NAMALWA (cell line): ENCODE data around the gene CPLANE2.
"Not testable (repeated sequence)": the region's sequence is repeated elsewhere in the genome, so short reads cannot be mapped to it uniquely, and the experiment has no call there.

Source experiments
- DNase-seq: peaks from one replicate; pipeline ENCODE4 v3.0.0-alpha.2; 2015; ENCODE audit warnings: low spot score

Gene CPLANE2

GRCh38 chr1:16248603-16249516 lies 11.9 kb upstream of the CPLANE2 start:
- peak; percentile 84 for DNase-seq

DNA sequence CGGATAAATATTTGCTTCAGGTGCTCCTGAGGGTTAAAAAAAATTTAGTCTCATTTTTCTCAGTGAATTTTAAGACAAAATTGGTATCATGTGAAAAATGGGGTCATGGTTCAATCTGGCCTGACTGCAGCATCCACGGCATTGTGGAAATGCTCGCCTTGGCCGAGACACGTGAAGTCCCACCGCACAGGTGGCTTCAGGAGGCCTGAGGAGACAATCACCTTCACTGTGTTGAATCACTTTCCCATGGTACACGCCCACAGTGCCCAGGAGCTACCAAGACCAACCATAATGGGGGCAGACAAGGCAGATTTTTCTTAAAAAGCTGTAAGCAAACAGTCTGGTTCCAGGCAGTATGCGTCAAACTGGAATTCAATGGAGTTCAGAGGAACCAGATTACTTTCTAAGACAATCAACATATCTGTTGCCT lies 11.0 kb upstream of the CPLANE2 start:
- no peak for DNase-seq

DNA sequence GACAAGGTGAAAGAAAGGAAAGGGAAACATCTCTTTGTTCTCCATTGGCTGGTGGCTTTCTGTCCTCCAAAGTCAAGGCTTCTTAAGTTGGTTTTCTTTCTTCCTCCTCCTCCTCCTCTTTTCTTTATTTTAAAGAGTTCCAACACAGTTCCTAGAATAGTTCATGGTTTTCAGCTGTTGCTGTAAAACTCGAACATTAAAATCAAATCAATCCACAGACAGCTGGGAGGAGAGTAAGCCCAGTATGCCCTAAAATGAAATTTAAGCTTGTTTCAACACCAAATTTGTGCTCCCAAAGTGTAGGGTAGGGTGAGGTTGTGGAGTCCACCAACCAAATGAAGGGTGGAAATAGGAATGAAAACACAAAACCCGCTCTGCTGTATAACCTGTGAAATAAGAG lies 10.5 kb upstream of the CPLANE2 start:
- no peak for DNase-seq

DNA sequence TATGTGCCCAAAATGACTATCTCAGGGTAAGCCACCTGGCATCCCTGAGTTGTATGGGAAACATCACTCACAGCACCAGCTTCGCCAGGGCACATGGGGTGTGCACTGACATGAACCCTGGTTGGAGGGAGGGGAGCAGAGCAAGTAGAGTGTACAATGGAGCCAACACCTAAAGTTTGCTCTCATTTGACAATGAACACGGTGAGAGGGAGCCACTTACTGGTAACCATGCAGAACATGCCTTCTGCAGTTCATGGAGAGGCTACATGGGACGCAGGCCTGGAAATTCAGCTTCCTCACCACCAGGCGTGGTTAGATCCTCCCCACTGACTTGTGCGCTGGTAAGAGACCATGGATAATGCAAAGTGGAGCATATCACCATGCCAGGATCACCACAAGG lies 10.0 kb upstream of the CPLANE2 start:
- DNase-seq = no peak

DNA sequence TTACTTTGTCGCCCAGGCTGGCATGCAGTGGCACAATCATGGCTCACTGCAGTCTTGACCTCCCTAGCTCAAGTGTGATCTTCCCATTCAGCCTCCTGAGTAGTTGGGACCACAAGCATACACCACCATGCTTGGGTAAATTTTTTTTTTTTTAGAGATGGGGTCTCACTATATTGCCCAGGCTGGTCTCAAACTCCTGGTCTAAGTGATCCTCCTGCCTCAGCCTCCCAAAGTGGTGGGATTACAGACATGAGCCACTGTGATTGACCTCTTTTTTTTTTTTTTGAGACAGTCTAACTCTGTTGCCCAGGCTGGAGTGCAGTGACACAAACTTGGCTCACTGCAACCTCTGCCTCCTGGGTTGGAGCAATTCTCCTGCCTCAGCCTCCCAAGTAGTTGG lies 9.3 kb upstream of the CPLANE2 start:
- DNase-seq = not testable (repeated sequence)

DNA sequence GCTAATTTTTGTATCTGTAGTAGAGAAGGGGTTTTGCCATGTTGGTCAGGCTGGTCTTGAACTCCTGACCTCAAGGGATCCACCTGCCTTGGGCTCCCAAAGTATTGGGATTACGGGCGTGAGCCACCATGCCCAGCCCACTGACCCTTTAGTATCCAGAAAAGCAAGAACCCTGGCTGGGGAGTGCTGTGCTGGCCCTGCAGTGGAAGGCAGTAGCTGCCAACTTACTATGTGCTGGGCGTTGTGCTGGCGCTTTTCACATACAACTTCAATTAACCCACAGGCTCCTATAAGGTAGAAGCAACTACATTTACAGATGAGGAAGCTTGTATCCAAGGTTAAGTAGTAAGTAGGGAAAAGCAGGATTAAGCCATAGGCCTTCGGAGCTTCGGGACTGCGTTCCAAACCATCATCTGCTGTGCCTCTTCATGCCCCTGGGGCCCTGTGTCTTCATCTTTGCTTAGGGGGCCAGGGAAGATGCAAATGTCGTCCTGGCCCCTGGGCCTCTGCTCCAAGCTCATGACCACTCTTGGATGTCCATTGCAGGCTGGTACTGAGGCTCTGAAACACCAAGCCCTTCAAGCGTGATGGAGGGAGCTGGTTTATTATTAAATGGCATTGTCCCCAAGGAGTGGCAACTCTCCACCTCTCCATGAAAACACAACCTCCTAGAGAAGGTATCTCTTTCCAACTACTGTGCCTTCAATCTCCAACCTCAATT lies 8.7 kb upstream of the CPLANE2 start:
- DNase-seq = no peak

- no peak for DNase-seq
Measured at GRCh38 chr1:16244650-16245285, 7.8 kb upstream of the CPLANE2 start.

DNA sequence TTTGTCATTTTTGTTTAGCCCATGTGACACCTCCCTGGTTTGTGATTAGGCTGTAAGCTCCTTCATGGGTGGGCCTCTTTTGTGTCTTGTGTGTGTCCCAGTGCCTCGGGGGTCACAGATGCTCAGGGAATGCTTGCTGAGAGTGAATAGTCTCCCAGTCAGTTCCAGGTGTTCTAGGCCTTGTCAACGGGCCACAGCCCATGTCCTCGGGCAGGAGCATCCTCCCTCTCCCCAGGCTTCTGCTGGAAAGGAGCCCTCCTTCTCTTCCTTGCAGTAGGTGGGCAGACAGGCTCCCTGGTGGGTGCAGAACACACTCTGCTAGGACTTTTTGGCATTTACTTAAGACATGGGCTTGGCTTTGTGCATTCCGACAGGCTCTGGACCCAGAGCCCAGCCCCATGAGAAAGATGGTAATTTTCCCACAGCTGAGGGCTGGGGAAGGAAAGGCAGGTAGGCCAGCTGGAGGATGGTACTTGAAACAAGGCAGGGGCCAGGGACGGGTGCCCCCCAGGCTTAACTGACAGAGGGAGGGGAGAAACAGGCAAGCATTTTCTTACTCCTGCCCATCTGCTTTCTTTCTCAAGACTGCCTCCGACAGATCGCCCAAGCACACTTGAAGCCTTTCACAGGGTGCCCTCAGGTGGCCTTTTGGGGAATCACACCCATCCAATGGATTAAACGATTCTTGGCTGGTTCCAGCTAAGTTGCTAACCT lies 7.1 kb upstream of the CPLANE2 start:
- DNase-seq = peak; percentile 93

GRCh38 chr1:16243215-16243610 lies 6.2 kb upstream of the CPLANE2 start:
- no peak for DNase-seq

GRCh38 chr1:16242556-16243214 lies 5.7 kb upstream of the CPLANE2 start:
- no peak for DNase-seq

GRCh38 chr1:16241221-16241708 lies 4.3 kb upstream of the CPLANE2 start:
- no peak for DNase-seq

GRCh38 chr1:16239972-16240491 lies 3.0 kb upstream of the CPLANE2 start:
- DNase-seq = no peak

GRCh38 chr1:16237343-16237830 lies 404 bp upstream of the CPLANE2 start:
- no peak for DNase-seq

DNA sequence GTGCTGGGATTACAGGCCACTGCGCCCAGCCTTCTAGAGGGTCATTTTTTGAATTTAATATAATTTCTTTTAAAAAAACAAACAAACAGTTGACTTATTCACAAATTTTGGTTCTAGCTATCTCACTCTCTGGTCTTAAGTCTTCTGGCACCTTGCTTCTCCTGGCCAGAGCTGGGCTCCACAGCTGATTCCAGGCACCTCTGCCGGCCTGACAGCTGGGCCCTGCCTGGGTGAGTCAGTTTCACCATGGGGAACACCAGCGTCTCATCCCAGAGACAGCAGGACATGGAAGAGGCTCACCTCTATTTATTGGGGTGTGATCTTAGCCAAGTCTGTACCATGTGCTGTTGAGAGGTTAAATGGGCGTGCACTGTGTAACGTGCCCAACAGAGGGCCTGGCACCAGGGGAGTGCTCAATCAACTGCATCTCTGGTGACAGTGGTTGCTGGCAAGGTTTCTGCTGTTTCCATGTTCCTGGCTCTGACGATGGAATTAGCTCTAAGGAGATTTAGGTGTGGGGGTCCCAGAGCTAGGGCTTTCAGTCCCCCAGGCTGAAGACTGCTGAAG lies 956 bp downstream of the CPLANE2 start:
- peak; percentile 90 for DNase-seq

GRCh38 chr1:16235347-16235746 lies 1.6 kb downstream of the CPLANE2 start:
- DNase-seq = no peak

- no peak for DNase-seq
Measured at GRCh38 chr1:16233431-16233830, 3.6 kb downstream of the CPLANE2 start.

DNA sequence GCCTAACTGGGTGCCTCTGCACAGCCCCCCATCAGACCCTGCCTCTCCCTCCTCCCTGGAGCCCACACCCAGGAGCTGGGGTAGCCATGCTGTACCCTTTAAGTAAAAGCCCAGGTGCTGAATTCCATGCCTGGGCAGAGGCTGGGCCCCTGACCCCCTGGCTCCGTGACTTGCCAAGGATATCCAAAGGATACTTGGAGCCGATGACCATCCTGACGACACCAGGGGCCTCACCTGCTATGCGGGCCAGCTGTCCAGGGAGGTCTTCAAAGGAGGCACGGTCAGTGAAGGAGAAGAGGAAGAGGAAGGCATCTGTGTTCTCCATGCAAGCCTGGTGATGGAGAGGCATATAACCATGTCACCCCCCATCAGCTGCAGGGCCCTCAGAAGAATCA lies 4.7 kb downstream of the CPLANE2 start:
- no peak for DNase-seq

DNA sequence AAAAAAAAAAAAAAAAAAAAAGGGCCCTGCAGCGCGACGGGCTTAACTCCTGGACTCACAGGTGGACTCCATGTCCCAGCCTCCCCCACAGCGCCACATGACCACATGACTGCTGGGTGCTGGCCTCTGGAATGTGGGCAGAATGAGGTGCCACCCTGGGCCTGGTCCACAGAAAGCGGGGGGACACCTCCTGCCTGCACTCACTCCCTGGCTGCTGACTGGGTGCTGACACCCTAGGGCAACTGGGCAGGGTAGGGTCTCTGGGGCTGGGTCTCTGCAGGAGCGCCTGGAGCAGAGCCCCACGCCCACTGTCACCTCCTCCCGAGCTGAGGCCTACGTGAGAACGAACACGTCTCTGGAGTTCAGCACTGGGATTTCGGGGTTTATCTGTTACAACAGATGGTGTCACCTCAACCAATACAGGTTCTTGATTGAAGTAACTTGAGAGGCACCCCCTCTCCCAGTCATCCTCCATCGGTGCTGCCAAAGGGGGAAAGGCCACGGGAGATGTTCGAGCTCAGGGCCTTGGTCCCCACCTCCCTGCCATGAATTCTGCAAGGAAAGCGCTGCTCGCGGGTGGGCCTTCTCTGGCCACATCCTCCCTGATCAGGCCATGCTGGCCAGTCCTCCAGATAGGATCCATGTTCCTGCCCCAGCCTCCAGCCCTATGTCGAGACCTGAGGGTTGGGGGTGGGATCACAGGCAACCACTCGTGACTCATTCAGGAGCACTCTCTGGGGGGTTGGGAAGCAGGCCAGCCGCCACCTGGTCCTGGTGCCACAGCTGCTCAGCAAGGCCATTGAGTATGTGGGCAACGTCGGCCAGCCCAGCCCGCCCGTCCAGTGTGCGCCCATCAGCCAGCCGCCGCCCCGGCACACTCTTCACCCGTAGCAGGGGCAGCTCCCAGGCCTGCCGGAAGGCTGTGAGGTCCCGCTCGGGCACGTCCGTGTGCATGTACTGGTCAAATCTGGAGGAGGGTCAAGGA lies 5.4 kb downstream of the CPLANE2 start:
- no peak for DNase-seq

- DNase-seq = no peak
Measured at GRCh38 chr1:16230744-16231143, 6.2 kb downstream of the CPLANE2 start.
